Measurements from ENCODE around the gene CLIC5. TPM values are rescaled to one million over a fixed set of nuclear protein-coding genes. Genes with fewer than 3 reads are reported as not detected.

Gene CLIC5
- total and polyA plus RNA-seq, 12 donors: 0.94 to 5.6 (median 1.6) TPM

DNA sequence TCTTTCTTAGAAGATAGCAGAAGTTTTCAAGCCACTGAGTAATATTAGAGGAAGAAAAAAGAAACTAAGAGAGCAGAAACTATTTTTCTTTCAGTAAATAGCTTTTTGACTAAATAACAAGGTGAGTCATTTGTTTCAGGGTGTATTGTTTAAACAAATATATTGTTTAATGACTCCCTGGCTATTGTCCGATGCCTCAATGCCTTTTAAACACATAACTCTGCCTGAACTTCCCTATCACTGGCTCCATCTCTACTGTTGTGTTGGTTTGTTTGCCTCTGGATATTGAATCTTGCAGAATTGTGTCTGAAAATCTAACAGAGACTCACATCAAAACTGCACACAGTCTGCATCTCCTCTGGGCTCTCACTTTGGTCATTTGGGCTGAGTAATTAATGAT is 19.6 kb upstream of the CLIC5 start:
- no peak for DNase-seq
- H3K4me3 ChIP-seq: no peak overlapping the region
- WGBS, 4 donors: 77 to 88% (median 82%) methylated on average over 1 of the region's 1 CpG
- no peaks in the 10 kb centered on the region for H3K4me1 ChIP-seq (replicated peaks in 1 of 2)
- no peaks in the 10 kb centered on the region for H3K9me3 ChIP-seq (replicated peaks in 1 of 3)
- H3K27me3 ChIP-seq: no peaks in the 10 kb centered on the region
- H3K36me3 ChIP-seq (replicated peaks in 1 of 2): no peaks in the 10 kb centered on the region
- H3K27ac ChIP-seq: no peak overlapping the region
- intact Hi-C loops (cut with DNase I): no loop called here
- TF ChIP-seq POLR2A (IDR thresholded peaks at IDR 0.05): no peak
- TF ChIP-seq, protein P1, sequence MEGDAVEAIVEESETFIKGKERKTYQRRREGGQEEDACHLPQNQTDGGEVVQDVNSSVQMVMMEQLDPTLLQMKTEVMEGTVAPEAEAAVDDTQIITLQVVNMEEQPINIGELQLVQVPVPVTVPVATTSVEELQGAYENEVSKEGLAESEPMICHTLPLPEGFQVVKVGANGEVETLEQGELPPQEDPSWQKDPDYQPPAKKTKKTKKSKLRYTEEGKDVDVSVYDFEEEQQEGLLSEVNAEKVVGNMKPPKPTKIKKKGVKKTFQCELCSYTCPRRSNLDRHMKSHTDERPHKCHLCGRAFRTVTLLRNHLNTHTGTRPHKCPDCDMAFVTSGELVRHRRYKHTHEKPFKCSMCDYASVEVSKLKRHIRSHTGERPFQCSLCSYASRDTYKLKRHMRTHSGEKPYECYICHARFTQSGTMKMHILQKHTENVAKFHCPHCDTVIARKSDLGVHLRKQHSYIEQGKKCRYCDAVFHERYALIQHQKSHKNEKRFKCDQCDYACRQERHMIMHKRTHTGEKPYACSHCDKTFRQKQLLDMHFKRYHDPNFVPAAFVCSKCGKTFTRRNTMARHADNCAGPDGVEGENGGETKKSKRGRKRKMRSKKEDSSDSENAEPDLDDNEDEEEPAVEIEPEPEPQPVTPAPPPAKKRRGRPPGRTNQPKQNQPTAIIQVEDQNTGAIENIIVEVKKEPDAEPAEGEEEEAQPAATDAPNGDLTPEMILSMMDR (IDR thresholded peaks at IDR 0.05): no peak

DNA sequence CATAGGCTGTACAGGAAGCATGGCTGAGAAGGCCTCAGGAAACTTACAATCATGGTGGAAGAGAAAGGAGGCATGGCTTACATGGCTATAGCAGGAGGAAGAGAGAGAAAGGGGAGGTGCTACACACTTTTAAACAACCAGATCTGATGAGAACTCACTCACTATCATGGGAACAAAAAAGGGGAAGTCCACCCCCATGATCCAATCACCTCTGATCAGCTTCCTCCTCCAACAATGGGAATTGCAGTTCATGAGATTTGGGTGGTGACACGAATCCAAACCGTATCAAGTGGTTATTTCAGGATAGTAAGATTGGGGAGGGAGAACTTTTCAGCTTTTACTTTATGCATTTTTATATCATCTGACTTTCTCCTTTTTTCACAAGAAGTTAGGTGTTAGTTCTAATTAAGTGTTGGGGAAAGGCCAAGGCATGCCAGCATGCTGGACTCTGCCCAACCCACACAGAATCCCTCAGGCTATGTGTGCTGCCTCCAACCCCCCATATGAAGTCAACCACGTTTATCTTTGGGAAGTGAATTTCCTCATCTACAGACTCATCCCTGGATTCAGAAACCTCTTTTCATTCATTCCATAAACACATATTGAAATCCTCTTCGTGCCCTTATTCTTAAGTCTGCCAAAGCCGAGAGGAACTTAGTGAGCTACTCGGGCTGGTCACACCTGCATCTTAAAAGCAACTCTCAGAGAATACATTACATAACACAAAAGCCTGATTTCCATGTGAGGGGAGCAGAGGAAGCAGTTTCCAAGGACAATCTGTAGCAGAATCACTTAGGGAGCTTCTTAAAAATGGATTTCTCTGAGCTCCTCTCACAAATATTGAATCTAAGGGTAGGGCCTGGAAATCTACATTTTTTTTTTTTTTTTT is 16.7 kb upstream of the CLIC5 start:
- Histone ChIP-seq H3K27me3 (no peaks in the 10 kb centered on the region), H3K4me1 (replicated peaks in 1 of 2) (no peaks in the 10 kb centered on the region), H3K27ac (no peak overlapping the region), H3K9me3 (replicated peaks in 1 of 3) (no peaks in the 10 kb centered on the region), H3K4me3 (no peak overlapping the region), H3K36me3 (replicated peaks in 1 of 2) (no peaks in the 10 kb centered on the region)
- DNase-seq: no peak
- TF ChIP-seq, protein P1 (IDR thresholded peaks at IDR 0.05): no peak
- TF ChIP-seq POLR2A (IDR thresholded peaks at IDR 0.05): no peak
- intact Hi-C loops (cut with DNase I): no loop called here
- WGBS, 4 donors: 59 to 74% (median 72%) methylated on average over 6 of the region's 6 CpGs

DNA sequence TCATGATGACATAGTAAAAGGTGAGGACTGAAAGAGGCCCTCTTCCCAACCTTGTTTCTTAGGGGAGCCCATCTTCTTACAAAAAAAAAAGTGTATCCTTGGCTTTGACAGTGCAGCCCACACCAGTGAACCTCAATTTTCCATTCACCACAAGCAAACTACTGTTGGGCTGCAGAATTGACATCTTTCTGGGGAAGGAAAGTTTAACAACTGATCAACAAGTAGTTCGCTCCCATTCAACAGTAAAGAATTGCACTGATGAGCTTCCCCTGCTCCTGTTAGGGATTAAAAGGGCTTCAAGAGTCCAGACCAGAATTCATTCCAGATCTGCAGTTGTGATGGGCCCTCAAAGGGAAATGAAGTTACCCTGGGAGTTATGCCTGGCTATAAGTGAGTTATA is 13.9 kb upstream of the CLIC5 start:
- intact Hi-C loops (cut with DNase I): no loop called here
- no peaks in the 10 kb centered on the region for H3K36me3 ChIP-seq (replicated peaks in 1 of 2)
- no peaks in the 10 kb centered on the region for H3K27me3 ChIP-seq
- no peaks in the 10 kb centered on the region for H3K4me1 ChIP-seq (replicated peaks in 1 of 2)
- no peak for DNase-seq
- no peak for TF ChIP-seq POLR2A (IDR thresholded peaks at IDR 0.05)
- TF ChIP-seq, protein P1 (IDR thresholded peaks at IDR 0.05): no peak
- no peak overlapping the region for H3K4me3 ChIP-seq
- WGBS, 4 donors: 90 to 100% (median 93%) methylated on average over 1 of the region's 1 CpG
- no peaks in the 10 kb centered on the region for H3K9me3 ChIP-seq (replicated peaks in 1 of 3)
- H3K27ac ChIP-seq: no peak overlapping the region

DNA sequence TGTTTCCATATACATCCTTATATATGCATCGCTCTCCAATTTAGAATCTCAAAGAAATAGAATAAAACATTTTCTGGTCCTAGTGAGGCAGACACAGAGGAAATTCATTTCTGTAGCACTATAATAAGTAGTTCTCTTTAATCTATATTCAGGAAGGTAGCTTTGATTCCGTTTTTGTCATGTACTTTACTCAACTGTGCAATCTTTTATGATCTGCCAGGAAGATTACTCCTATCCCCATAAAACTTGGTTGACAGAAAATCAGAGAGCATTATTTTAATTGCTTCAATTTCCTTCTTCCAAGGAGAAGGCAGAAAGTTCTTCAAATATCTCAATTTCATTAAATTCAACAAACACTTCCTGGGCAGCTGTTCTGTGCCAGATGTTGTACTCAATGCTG is 10.6 kb upstream of the CLIC5 start:
- WGBS, 4 donors: 73 to 81% (median 77%) methylated on average over 2 of the region's 2 CpGs
- Histone ChIP-seq H3K27me3 (no peaks in the 10 kb centered on the region), H3K27ac (no peak overlapping the region), H3K36me3 (replicated peaks in 1 of 2) (no peaks in the 10 kb centered on the region), H3K4me3 (no peak overlapping the region), H3K9me3 (replicated peaks in 1 of 3) (no peaks in the 10 kb centered on the region), H3K4me1 (replicated peaks in 1 of 2) (no peaks in the 10 kb centered on the region)
- TF ChIP-seq, protein P1 (IDR thresholded peaks at IDR 0.05): no peak
- TF ChIP-seq POLR2A (IDR thresholded peaks at IDR 0.05): no peak
- intact Hi-C loops (cut with DNase I): no loop called here
- DNase-seq: no peak

Data from adrenal gland (tissue), 12 donors.